ENCODE data around the gene EHD3. TPM values are rescaled to one million over a fixed set of nuclear protein-coding genes. Genes with fewer than 3 reads are reported as not detected.

EHD3 gene
- total and polyA plus RNA-seq, 2 of the 13 experiments (the other 11 are each of a cell fraction or from before 2014, with no cell fraction given), result 0.20 to 0.69 TPM

DNA sequence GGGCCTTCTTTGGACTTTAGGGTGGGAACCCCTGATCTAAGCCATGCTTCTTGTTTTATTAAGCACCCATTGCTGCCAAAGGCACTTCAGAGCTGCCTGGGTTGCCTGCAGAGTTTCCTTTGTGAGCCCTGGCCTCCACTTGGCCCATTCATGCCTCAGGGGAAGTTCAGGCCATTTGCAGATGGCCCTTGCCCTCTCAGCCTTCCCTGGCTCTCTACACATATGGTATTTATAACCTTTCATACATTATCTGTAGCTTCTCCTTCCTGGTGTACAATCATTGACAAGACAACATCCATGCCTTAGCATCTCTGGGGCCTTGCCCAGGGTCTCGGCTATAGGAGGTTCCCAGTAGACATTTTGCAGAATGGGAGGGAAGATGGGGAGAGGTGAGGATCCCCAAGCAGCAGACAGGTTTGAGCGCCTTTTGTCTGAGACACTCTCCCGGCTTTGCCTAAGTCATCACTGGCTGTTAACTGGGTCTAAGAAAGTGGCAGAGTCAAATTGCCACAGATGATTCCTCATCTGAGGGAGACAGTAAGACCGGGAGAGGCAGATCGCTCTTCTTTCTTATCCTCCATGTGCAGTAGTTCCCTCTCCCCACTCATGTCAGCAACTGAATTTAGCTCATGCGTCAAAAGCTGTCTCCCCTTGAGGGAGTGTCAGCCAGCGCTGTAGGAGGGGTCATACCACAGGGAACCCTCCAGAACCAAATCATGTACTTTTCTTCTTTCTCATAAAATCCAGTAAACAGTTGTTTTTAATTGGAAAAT, 2.7 kb downstream of the EHD3 start:
- Histone ChIP-seq H3K4me2 (ENCODE audit: low read depth, low read length) (no peak overlapping the region), H3K27me3 (ENCODE audit: control insufficient read depth in 1 of 2, insufficient read depth in 2 of 2, low read length in 2 of 2) (peaks cover 0 to 40% of the 10 kb centered on the region in 2 experiments; a peak in 3 of 5 replicates), H3K4me3 (replicated peaks in 1 of 3; ENCODE audit: insufficient read depth in 1 of 3, low read depth in 2 of 3, low read length in 3 of 3) (no peak overlapping the region), H3K9me3 (ENCODE audit: low read length) (no peaks in the 10 kb centered on the region), H3K27ac (ENCODE audit: extremely low read length, insufficient read depth, low read length) (no peak overlapping the region), H2AFZ (ENCODE audit: low read length) (no peak overlapping the region), H3K9ac (ENCODE audit: insufficient read depth, low read depth, low read length) (no peak overlapping the region), H3K36me3 (replicated peaks in 1 of 2; ENCODE audit: control insufficient read depth in 1 of 2, insufficient read depth in 2 of 2, low read length in 2 of 2) (no peaks in the 10 kb centered on the region), H3K79me2 (ENCODE audit: insufficient read depth, low read length) (no peaks in the 10 kb centered on the region), H3K4me1 (ENCODE audit: insufficient read depth, low read length) (no peaks in the 10 kb centered on the region), H4K20me1 (ENCODE audit: insufficient read depth, low read length) (no peaks in the 10 kb centered on the region)
- FAIRE-seq (no peak), ATAC-seq (no peak), DNase-seq (ENCODE audit: low spot score) (no peak)
- intact Hi-C loops (cut with micrococcal nuclease; ENCODE audit: unreplicated experiment) (no loop called here), in situ Hi-C loops (cut with HindIII; ENCODE audit: extremely low pct_ligation_motif_present, low pct_unique_long_range_greater_than_20kb) (no loop called here)
- CTCF ChIA-PET (ENCODE audit: low intra/inter-chr PET ratio, low total read pairs), result no interaction called here
- WGBS (ENCODE audit: low lambda C conversion rate), result 26% methylated on average over 7 of the region's 7 CpGs
- BruUV-seq (replicated peaks), result no TSS peak
- POLR2A ChIA-PET, result no interaction called here
- TF ChIP-seq GZF1 (CRISPR knock-in tag; IDR thresholded peaks at IDR 0.05), result no peak
- TF ChIP-seq ZNF547 (CRISPR knock-in tag; IDR thresholded peaks at IDR 0.05), result no peak
- no peak for TF ChIP-seq NAIF1 (CRISPR knock-in tag; IDR thresholded peaks at IDR 0.05; ENCODE audit: borderline replicate concordance)
- TF ChIP-seq, protein P1, sequence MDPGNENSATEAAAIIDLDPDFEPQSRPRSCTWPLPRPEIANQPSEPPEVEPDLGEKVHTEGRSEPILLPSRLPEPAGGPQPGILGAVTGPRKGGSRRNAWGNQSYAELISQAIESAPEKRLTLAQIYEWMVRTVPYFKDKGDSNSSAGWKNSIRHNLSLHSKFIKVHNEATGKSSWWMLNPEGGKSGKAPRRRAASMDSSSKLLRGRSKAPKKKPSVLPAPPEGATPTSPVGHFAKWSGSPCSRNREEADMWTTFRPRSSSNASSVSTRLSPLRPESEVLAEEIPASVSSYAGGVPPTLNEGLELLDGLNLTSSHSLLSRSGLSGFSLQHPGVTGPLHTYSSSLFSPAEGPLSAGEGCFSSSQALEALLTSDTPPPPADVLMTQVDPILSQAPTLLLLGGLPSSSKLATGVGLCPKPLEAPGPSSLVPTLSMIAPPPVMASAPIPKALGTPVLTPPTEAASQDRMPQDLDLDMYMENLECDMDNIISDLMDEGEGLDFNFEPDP (CRISPR knock-in tag; conservative IDR thresholded peaks at IDR 0.05), result no peak
- TF ChIP-seq, protein P2, sequence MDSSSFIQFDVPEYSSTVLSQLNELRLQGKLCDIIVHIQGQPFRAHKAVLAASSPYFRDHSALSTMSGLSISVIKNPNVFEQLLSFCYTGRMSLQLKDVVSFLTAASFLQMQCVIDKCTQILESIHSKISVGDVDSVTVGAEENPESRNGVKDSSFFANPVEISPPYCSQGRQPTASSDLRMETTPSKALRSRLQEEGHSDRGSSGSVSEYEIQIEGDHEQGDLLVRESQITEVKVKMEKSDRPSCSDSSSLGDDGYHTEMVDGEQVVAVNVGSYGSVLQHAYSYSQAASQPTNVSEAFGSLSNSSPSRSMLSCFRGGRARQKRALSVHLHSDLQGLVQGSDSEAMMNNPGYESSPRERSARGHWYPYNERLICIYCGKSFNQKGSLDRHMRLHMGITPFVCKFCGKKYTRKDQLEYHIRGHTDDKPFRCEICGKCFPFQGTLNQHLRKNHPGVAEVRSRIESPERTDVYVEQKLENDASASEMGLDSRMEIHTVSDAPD (CRISPR knock-in tag; IDR thresholded peaks at IDR 0.05), result no peak
- TF ChIP-seq ZFAT (CRISPR knock-in tag; conservative IDR thresholded peaks at IDR 0.05), result no peak
- no peak for TF ChIP-seq ZMYM3 (CRISPR knock-in tag; IDR thresholded peaks at IDR 0.05)
- TF ChIP-seq, protein P3, sequence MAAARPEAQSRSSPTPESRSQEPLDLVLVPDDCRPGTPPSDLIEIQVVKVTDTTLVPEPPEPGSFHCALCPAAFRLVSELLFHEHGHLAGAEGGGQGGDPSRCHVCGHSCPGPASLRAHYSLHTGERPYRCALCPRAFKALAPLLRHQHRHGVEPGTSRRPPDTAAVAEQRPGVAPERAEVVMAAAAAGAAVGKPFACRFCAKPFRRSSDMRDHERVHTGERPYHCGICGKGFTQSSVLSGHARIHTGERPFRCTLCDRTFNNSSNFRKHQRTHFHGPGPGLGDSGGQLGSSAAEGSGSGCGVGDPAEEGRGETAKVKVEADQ (CRISPR knock-in tag; IDR thresholded peaks at IDR 0.05; ENCODE audit: borderline replicate concordance), result no peak
- TF ChIP-seq, protein P4, sequence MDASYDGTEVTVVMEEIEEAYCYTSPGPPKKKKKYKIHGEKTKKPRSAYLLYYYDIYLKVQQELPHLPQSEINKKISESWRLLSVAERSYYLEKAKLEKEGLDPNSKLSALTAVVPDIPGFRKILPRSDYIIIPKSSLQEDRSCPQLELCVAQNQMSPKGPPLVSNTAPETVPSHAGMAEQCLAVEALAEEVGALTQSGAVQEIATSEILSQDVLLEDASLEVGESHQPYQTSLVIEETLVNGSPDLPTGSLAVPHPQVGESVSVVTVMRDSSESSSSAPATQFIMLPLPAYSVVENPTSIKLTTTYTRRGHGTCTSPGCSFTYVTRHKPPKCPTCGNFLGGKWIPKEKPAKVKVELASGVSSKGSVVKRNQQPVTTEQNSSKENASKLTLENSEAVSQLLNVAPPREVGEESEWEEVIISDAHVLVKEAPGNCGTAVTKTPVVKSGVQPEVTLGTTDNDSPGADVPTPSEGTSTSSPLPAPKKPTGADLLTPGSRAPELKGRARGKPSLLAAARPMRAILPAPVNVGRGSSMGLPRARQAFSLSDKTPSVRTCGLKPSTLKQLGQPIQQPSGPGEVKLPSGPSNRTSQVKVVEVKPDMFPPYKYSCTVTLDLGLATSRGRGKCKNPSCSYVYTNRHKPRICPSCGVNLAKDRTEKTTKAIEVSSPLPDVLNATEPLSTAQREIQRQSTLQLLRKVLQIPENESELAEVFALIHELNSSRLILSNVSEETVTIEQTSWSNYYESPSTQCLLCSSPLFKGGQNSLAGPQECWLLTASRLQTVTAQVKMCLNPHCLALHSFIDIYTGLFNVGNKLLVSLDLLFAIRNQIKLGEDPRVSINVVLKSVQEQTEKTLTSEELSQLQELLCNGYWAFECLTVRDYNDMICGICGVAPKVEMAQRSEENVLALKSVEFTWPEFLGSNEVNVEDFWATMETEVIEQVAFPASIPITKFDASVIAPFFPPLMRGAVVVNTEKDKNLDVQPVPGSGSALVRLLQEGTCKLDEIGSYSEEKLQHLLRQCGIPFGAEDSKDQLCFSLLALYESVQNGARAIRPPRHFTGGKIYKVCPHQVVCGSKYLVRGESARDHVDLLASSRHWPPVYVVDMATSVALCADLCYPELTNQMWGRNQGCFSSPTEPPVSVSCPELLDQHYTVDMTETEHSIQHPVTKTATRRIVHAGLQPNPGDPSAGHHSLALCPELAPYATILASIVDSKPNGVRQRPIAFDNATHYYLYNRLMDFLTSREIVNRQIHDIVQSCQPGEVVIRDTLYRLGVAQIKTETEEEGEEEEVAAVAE (CRISPR knock-in tag; IDR thresholded peaks at IDR 0.05; ENCODE audit: borderline replicate concordance), result no peak
- no peak for TF ChIP-seq PAF1 (CRISPR knock-in tag; IDR thresholded peaks at IDR 0.05)

All from HepG2 (cell line).